DND-41 (cell line): Measurements from ENCODE around the gene KIRREL3.

ENCODE experiments used
- ATAC-seq: fragments of 200-7000 bp; cut with Tn5 transposase; 3 replicates; pipeline ENCODE4 v1.9.1; 2021; ENCODE audit warnings: low read depth; ENCODE audit not compliant: insufficient read depth
- DNase-seq: peaks from one replicate; pipeline ENCODE4 v3.0.0-alpha.2; 2020
- H2AFZ ChIP-seq: 2 replicates; pipeline ENCODE4 v1.6.0; 2012; ENCODE audit warnings: low read depth, low read length
- H3K27ac ChIP-seq: 2 replicates; pipeline ENCODE4 v1.5.1; 2012; ENCODE audit warnings: low read length, inconsistent platforms
- H3K27me3 ChIP-seq: fragments of 200-600 bp; sonication (generic); 2 replicates; pipeline ENCODE4 v1.6.0; 2012; ENCODE audit warnings: low read length, mild to moderate bottlenecking, inconsistent platforms; ENCODE audit not compliant: insufficient read depth, poor library complexity
- H3K36me3 ChIP-seq: 2 replicates; pipeline ENCODE4 v1.5.1; 2012; ENCODE audit warnings: low read length, inconsistent platforms; ENCODE audit not compliant: insufficient read depth
- H3K4me1 ChIP-seq: 2 replicates; pipeline ENCODE4 v1.5.1; 2012; ENCODE audit warnings: mild to moderate bottlenecking, low read length; ENCODE audit not compliant: insufficient read depth
- H3K4me2 ChIP-seq: 2 replicates; pipeline ENCODE4 v1.6.0; 2012; ENCODE audit warnings: mild to moderate bottlenecking, moderate library complexity, low read length, inconsistent platforms; ENCODE audit not compliant: insufficient read depth
- H3K4me3 ChIP-seq, 2 experiments: fragments of 200-600 bp in 1 of 2; shearing (Covaris generic) in 1 of 2; 2 replicates each; pipeline ENCODE4 v1.5.1; 2012 to 2016; ENCODE audit warnings: inconsistent platforms in 2 of 2, low read length in 2 of 2, mild to moderate bottlenecking in 2 of 2, low read depth in 1 of 2, moderate library complexity in 1 of 2
- H3K79me2 ChIP-seq: 2 replicates; pipeline ENCODE4 v1.6.0; 2012; ENCODE audit warnings: low read length, inconsistent platforms; ENCODE audit not compliant: insufficient read depth
- H3K9ac ChIP-seq: 2 replicates; pipeline ENCODE4 v1.6.0; 2012; ENCODE audit warnings: low read depth, mild to moderate bottlenecking, inconsistent platforms, low read length, moderate library complexity
- H3K9me3 ChIP-seq: 2 replicates; pipeline ENCODE4 v1.5.1; 2012; ENCODE audit warnings: low read length, moderate library complexity, mild to moderate bottlenecking, inconsistent platforms; ENCODE audit not compliant: insufficient read depth, severe bottlenecking
- H4K20me1 ChIP-seq: 2 replicates; pipeline ENCODE4 v1.6.0; 2012; ENCODE audit warnings: low read length; ENCODE audit not compliant: insufficient read depth
- CTCF ChIP-seq: IDR thresholded peaks from 2 replicates; pipeline ENCODE4 v1.5.1; 2012; ENCODE audit warnings: borderline replicate concordance, low read length, moderate library complexity, mild to moderate bottlenecking; ENCODE audit not compliant: poor library complexity, severe bottlenecking; ENCODE audit errors: extremely low read depth
- EZH2 ChIP-seq: IDR thresholded peaks from 3 replicates; pipeline ENCODE4 v1.6.1; 2012; ENCODE audit warnings: borderline replicate concordance, low read depth, mild to moderate bottlenecking, moderate library complexity, low read length, inconsistent platforms; ENCODE audit not compliant: severe bottlenecking

Gene KIRREL3

GRCh38 chr11:126405374-126405773, 595.2 kb downstream of the KIRREL3 start:
- H3K36me3 ChIP-seq = peaks cover 28% of the 10 kb centered on the region
- no peaks in the 10 kb centered on the region for H3K79me2 ChIP-seq
- TF ChIP-seq CTCF (no peak), EZH2 (no peak)
- no peak for ATAC-seq
- no peak overlapping the region for H3K4me2 ChIP-seq
- no peak overlapping the region for H3K9ac ChIP-seq
- H4K20me1 ChIP-seq = peaks cover 1% of the 10 kb centered on the region; the same call in 1 of the 2 replicates
- no peak overlapping the region for H3K4me3 ChIP-seq
- H3K27ac ChIP-seq = no peak overlapping the region
- H3K9me3 ChIP-seq = no peaks in the 10 kb centered on the region
- no peak overlapping the region for H2AFZ ChIP-seq
- H3K4me1 ChIP-seq = no peaks in the 10 kb centered on the region
- no peaks in the 10 kb centered on the region for H3K27me3 ChIP-seq
- no peak for DNase-seq

- Histone ChIP-seq H3K4me3 (no peak overlapping the region), H3K9ac (no peak overlapping the region), H2AFZ (no peak overlapping the region), H4K20me1 (peaks cover 5% of the 10 kb centered on the region; the same call in 1 of the 2 replicates), H3K4me1 (no peaks in the 10 kb centered on the region), H3K4me2 (no peak overlapping the region), H3K9me3 (no peaks in the 10 kb centered on the region), H3K79me2 (no peaks in the 10 kb centered on the region), H3K27ac (no peak overlapping the region), H3K36me3 (peaks cover 21% of the 10 kb centered on the region), H3K27me3 (no peaks in the 10 kb centered on the region)
- ATAC-seq = no peak
- no peak for TF ChIP-seq EZH2
- no peak for DNase-seq
These were observed 596.2 kb downstream of the KIRREL3 start for GRCh38 chr11:126404367-126404766.

GRCh38 chr11:126403658-126404057, 596.9 kb downstream of the KIRREL3 start:
- no peaks in the 10 kb centered on the region for H3K4me1 ChIP-seq
- H3K9me3 ChIP-seq = no peaks in the 10 kb centered on the region
- H3K27ac ChIP-seq = no peak overlapping the region
- H3K79me2 ChIP-seq = no peaks in the 10 kb centered on the region
- H3K4me2 ChIP-seq = no peak overlapping the region
- H3K36me3 ChIP-seq = peaks cover 14% of the 10 kb centered on the region
- DNase-seq = no peak
- no peak for TF ChIP-seq CTCF
- no peak for TF ChIP-seq EZH2
- no peak overlapping the region for H3K9ac ChIP-seq
- H4K20me1 ChIP-seq = peaks cover 5% of the 10 kb centered on the region; the same call in 1 of the 2 replicates
- H3K27me3 ChIP-seq = no peaks in the 10 kb centered on the region
- ATAC-seq = no peak
- H2AFZ ChIP-seq = no peak overlapping the region
- no peak overlapping the region for H3K4me3 ChIP-seq

- Histone ChIP-seq H2AFZ (no peak overlapping the region), H3K9ac (no peak overlapping the region), H3K4me3 (no peak overlapping the region), H3K36me3 (peaks cover 8% of the 10 kb centered on the region), H3K4me2 (no peak overlapping the region), H3K4me1 (no peaks in the 10 kb centered on the region), H4K20me1 (peaks cover 5% of the 10 kb centered on the region; the same call in 1 of the 2 replicates), H3K27me3 (no peaks in the 10 kb centered on the region), H3K27ac (no peak overlapping the region), H3K79me2 (no peaks in the 10 kb centered on the region), H3K9me3 (no peaks in the 10 kb centered on the region)
- ATAC-seq (no peak), DNase-seq (no peak)
- TF ChIP-seq CTCF = no peak
- TF ChIP-seq EZH2 = no peak
These were observed 597.5 kb downstream of the KIRREL3 start for GRCh38 chr11:126403022-126403581.
